ENCODE data around the gene ADCY4. TPM values are rescaled to one million over a fixed set of nuclear protein-coding genes. Genes with fewer than 3 reads are reported as not detected.
A peak's percentile ranks its signal among the peaks of the same experiment; 100 is the strongest.
"Not testable (repeated sequence)": the region's sequence is repeated elsewhere in the genome, so short reads cannot be mapped to it uniquely, and the experiment has no call there.

ADCY4 gene
- total RNA-seq, 8 experiments from 2014 or later: 0.43 to 3.7 (median 1.2) TPM

DNA sequence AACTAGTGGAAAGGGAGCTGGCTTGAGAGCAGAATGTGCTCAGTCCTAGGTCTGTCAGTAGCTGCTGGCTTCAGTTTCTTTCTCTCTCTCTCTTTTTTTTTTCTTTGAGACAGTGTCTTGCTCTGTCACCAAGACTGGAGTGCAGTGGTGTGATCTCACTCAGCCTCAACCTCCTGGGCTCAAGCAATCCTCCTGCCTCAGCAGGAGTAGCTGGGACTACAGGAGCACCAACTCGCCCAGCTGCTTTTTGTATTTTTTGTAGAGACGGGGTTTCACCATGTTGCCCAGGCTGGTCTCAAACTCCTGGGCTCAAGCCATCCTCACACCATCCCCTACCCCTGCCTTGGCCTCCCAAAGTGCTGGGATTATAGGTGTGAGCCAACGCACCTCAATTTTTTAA lies 36.7 kb upstream of the ADCY4 start:
- H3K4me3 ChIP-seq; ATAC-seq (replicated peaks in 6 of 8); H3K27ac ChIP-seq; H3K4me1 ChIP-seq (replicated peaks in 1 of 2); in situ Hi-C loops (cut with MboI; ENCODE audit: low pct_unique_long_range_greater_than_20kb in 2 of 9, low sequenced_read_pairs in 9 of 9, unreplicated experiment in 9 of 9): not testable (repeated sequence)
- WGBS, 10 experiments: 80 to 100% (median 93%) methylated on average over 1 to 2 of the region's 3 CpGs; no CpG with 5 or more reads in 5 of the 10 experiments

DNA sequence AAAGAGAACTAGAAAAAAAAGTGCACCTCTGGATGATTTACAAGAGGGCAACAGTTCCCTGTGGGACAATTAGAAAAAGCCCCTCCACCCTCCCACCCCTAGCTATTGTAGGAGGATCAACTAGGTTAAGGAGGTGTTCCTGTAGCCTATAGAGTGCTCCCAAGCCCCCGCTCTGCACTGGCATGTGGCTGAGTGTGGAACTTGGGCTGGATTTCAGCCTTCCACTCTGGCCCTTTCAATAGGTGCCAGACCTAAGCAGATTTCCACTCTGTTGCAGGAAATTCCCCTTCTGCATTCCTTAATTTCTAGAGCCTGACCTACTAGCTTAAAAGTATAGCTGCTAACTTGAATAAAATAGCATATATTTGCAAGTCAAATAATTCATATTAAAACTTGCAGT lies 35.9 kb upstream of the ADCY4 start:
- in situ Hi-C loops (cut with MboI; ENCODE audit: low pct_unique_long_range_greater_than_20kb in 2 of 9, low sequenced_read_pairs in 9 of 9, unreplicated experiment in 9 of 9): no loop called here
- H3K4me3 ChIP-seq: no peak overlapping the region
- peak in 1 of 8 experiments; percentile 2 for ATAC-seq (replicated peaks in 6 of 8)
- peaks cover 9 to 10% of the 10 kb centered on the region in 2 donors for H3K4me1 ChIP-seq (replicated peaks in 1 of 2)
- 0 to 100% methylated on average over 1 of the region's 1 CpG; no CpG with 5 or more reads in 8 of the 10 experiments for WGBS, 10 experiments
- no peak overlapping the region for H3K27ac ChIP-seq

DNA sequence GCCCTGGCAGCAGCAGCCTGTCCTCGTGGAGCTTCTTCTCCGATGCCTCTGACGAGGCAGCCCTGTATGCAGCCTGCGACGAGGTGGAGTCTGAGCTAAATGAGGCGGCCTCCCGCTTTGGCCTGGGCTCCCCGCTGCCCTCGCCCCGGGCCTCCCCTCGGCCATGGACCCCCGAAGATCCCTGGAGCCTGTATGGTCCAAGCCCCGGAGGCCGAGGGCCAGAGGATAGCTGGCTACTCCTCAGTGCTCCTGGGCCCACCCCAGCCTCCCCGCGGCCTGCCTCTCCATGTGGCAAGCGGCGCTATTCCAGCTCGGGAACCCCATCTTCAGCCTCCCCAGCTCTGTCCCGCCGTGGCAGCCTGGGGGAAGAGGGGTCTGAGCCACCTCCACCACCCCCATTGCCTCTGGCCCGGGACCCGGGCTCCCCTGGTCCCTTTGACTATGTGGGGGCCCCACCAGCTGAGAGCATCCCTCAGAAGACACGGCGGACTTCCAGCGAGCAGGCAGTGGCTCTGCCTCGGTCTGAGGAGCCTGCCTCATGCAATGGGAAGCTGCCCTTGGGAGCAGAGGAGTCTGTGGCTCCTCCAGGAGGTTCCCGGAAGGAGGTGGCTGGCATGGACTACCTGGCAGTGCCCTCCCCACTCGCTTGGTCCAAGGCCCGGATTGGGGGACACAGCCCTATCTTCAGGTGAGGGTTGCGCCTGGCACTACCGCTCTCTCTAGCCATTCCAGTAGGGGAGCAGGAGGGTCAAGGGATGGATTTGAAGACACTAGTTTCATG lies 35.2 kb upstream of the ADCY4 start:
- Histone ChIP-seq H3K27ac (no peak overlapping the region), H3K4me1 (replicated peaks in 1 of 2) (peaks cover 9 to 11% of the 10 kb centered on the region in 2 donors), H3K4me3 (no peak overlapping the region)
- 57 to 100% (median 72%) methylated on average over 1 to 13 of the region's 32 CpGs; no CpG with 5 or more reads in 6 of the 10 experiments for WGBS, 10 experiments
- in situ Hi-C loops (cut with MboI; ENCODE audit: low pct_unique_long_range_greater_than_20kb in 2 of 9, low sequenced_read_pairs in 9 of 9, unreplicated experiment in 9 of 9): no loop called here
- no peak for ATAC-seq (replicated peaks in 6 of 8)

DNA sequence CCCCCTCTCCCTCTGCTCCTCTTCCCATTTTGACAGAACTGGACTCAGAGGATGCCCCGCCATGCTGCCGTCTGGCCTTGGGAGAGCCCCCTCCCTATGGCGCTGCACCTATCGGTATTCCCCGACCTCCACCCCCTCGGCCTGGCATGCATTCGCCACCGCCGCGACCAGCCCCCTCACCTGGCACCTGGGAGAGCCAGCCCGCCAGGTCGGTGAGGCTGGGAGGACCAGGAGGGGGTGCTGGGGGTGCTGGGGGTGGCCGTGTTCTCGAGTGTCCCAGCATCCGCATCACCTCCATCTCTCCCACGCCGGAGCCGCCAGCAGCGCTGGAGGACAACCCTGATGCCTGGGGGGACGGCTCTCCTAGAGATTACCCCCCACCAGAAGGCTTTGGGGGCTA lies 34.6 kb upstream of the ADCY4 start:
- Histone ChIP-seq H3K4me3 (no peak overlapping the region), H3K27ac (no peak overlapping the region), H3K4me1 (replicated peaks in 1 of 2) (peaks cover 9 to 11% of the 10 kb centered on the region in 2 donors)
- WGBS, 10 experiments: 8 to 17% methylated on average over 1 to 2 of the region's 20 CpGs; no CpG with 5 or more reads in 8 of the 10 experiments
- in situ Hi-C loops (cut with MboI; ENCODE audit: low pct_unique_long_range_greater_than_20kb in 2 of 9, low sequenced_read_pairs in 9 of 9, unreplicated experiment in 9 of 9): no loop called here
- no peak for ATAC-seq (replicated peaks in 6 of 8)

DNA sequence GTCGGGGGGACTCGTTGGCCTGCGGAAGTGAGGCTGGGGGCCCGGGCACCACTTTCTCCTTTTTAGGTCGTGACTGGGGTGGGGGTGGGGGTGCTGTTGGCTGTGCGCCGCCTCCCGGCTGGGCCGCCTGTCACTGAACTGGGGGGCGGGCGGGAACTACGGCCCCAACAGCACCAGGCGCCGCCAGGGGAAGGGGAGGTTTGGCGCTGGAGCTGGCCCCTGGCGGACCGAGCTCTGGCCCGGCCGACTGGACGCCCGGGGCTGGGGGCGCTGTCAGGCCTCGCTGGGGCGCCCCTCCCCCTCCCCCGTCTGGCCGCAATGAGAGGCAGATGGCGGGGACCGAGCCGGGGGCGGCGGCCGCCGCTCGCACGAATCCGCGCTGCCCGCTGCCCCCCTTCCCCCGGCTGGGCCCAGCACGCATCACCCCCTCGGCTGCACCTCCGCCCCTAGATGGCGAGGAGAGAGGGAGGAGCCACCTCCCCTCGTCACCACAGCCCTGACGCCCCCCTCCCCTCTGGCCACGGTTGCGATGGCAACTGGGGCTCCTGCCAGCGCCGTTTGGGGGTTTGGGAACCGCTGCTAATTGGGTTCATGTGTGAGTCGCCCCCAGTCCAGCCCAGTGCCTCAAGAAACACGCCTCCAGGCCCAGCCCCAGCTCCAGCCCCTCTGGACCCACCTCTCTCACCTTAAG lies 33.8 kb upstream of the ADCY4 start:
- peak overlapping the region; percentile 3 to 71 for H3K27ac ChIP-seq
- in situ Hi-C loops (cut with MboI; ENCODE audit: low pct_unique_long_range_greater_than_20kb in 2 of 9, low sequenced_read_pairs in 9 of 9, unreplicated experiment in 9 of 9): no loop called here
- ATAC-seq (replicated peaks in 6 of 8): peak; percentile 3 to 45 (median 32)
- peak overlapping the region; percentile 26 to 42 (median 33) for H3K4me3 ChIP-seq
- peaks cover 9 to 11% of the 10 kb centered on the region in 2 donors for H3K4me1 ChIP-seq (replicated peaks in 1 of 2)
- WGBS, 10 experiments: no CpG with 5 or more reads among the region's 52 CpGs

DNA sequence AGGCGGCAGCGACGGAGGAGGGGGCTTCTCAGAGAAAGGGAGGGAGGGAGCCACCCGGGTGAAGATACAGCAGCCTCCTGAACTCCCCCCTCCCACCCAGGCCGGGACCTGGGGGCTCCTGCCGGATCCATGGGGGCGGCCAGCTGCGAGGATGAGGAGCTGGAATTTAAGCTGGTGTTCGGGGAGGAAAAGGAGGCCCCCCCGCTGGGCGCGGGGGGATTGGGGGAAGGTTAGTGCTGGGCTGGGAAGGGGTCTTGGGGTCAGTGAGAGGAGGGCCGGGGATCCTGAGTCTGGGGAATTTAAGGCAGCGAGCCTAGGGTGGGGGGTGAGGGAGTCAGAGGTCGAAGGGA lies 33.3 kb upstream of the ADCY4 start:
- in situ Hi-C loops (cut with MboI; ENCODE audit: low pct_unique_long_range_greater_than_20kb in 2 of 9, low sequenced_read_pairs in 9 of 9, unreplicated experiment in 9 of 9): no loop called here
- Histone ChIP-seq H3K4me1 (replicated peaks in 1 of 2) (peaks cover 9 to 11% of the 10 kb centered on the region in 2 donors), H3K4me3 (peak overlapping the region; percentile 26 to 42 (median 33)), H3K27ac (peak overlapping the region; percentile 42 to 46)
- ATAC-seq (replicated peaks in 6 of 8): no peak
- no CpG with 5 or more reads among the region's 15 CpGs for WGBS, 10 experiments

DNA sequence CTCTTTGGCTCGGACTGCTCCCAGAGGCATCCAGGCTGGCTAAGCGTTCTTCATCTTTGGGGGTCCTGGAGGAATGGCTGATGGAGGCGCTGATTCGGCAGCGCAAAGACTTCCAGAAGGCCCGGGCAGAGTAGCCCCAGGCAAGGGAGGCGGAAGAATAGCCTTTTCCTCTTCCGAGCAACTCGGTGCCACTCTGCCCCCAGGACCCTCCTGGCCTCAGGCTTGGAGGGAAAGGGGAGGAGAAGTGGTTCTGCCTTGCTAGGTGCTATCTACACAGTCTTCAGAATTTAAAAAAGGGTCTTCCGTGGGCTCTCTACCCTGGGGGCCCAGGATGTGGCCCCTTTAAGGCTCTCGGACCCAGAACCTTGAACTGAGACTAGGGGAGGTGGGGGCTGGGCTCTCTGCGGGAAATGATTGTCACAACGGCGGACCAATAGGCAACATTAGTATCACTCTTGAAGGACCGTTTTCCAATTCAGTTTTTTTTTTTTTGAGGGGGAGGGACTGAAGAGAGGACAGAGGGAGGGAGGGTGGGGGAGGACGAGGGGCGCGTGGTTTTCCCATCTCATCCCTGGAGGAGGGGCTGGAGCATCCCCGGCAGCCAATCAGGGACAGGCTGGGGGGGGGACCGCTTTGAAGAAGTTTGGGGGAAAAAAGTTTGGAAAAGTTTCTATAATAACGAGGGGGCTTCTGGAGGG lies 32.8 kb upstream of the ADCY4 start, which contains the start of gene NFATC4:
Gene NFATC4, plus strand, starts transcription at position 671 of the 698 bp plus-strand sequence. CDS start 157 bp downstream, outside the sequence.
- peak; percentile 9 to 40 (median 28) for ATAC-seq (replicated peaks in 6 of 8)
- WGBS, 10 experiments: 0 to 20% (median 1%) methylated on average over 1 to 11 of the region's 21 CpGs; no CpG with 5 or more reads in 6 of the 10 experiments
- in situ Hi-C loops (cut with MboI; ENCODE audit: low pct_unique_long_range_greater_than_20kb in 2 of 9, low sequenced_read_pairs in 9 of 9, unreplicated experiment in 9 of 9): no loop called here
- H3K4me1 ChIP-seq (replicated peaks in 1 of 2): peaks cover 9 to 11% of the 10 kb centered on the region in 2 donors
- peak within 1 kb of the TSS; percentile 29 to 42 (median 33) for H3K4me3 ChIP-seq
- peak within 1 kb of the TSS; percentile 69 to 82 for H3K27ac ChIP-seq

DNA sequence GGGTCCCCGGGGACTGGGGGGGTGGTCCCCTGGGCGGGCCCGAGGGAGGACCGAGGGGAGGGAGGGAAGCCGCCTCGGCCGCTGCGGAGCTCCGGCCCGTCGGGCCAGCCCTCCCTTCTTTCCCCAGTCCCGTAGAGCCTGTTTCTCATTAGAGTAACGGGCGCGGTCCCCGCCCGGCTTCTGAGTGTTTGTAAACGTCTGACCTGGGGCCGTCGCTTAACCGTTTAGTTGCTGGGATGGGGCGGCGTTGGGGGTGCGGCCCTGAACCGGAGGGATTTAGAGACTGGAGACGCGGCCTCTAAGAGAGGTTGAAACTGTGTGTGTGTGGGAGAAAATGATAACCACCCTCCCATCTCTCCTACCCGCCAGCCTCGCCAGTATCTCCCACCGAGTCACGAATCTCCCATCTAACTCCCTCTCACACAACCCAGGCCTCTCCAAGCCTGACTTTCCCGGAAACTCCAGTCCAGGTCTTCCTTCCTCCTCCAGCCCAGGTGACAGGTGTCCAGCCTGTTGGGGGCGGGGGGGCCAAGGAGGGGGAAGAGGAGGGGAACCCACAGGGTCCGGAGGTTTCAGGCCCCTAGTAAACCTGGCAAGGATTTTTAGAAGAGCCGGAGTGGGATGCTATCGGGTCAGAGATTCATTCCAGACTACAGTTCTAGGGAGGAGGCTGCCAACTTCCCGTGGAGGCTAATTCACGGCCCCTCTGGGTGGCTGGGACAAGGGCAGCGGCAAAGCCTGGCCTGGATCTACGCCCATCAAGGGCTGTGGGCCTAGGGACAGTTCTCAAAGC lies 32.0 kb upstream of the ADCY4 start:
- H3K4me1 ChIP-seq (replicated peaks in 1 of 2): peaks cover 9 to 11% of the 10 kb centered on the region in 2 donors
- WGBS, 10 experiments: 0% methylated on average over 1 to 2 of the region's 40 CpGs; no CpG with 5 or more reads in 8 of the 10 experiments
- peak overlapping the region; percentile 69 to 82 for H3K27ac ChIP-seq
- in situ Hi-C loops (cut with MboI; ENCODE audit: low pct_unique_long_range_greater_than_20kb in 2 of 9, low sequenced_read_pairs in 9 of 9, unreplicated experiment in 9 of 9): no loop called here
- peak overlapping the region; percentile 29 to 42 (median 33) for H3K4me3 ChIP-seq
- ATAC-seq (replicated peaks in 6 of 8): peak; percentile 49 to 74 (median 70)

DNA sequence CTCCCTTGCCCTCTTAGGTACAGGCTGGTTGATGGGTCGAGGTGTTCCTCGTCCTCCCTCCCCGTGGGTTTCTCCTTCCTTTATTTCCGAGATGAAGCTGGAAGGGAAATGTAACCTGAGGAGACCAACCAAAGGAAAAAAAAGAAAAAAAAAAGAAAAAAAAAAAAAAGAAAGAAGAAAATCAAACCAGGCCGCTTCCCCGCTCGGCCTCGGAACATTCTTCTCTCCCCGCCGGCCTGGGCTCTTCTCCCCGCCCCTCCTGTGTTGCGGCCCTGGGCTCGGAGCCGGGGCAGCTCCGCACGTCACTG lies 31.5 kb upstream of the ADCY4 start:
- peaks cover 9 to 11% of the 10 kb centered on the region in 2 donors for H3K4me1 ChIP-seq (replicated peaks in 1 of 2)
- in situ Hi-C loops (cut with MboI; ENCODE audit: low pct_unique_long_range_greater_than_20kb in 2 of 9, low sequenced_read_pairs in 9 of 9, unreplicated experiment in 9 of 9): no loop called here
- 0 to 20% (median 2%) methylated on average over 1 to 8 of the region's 16 CpGs; no CpG with 5 or more reads in 6 of the 10 experiments for WGBS, 10 experiments

DNA sequence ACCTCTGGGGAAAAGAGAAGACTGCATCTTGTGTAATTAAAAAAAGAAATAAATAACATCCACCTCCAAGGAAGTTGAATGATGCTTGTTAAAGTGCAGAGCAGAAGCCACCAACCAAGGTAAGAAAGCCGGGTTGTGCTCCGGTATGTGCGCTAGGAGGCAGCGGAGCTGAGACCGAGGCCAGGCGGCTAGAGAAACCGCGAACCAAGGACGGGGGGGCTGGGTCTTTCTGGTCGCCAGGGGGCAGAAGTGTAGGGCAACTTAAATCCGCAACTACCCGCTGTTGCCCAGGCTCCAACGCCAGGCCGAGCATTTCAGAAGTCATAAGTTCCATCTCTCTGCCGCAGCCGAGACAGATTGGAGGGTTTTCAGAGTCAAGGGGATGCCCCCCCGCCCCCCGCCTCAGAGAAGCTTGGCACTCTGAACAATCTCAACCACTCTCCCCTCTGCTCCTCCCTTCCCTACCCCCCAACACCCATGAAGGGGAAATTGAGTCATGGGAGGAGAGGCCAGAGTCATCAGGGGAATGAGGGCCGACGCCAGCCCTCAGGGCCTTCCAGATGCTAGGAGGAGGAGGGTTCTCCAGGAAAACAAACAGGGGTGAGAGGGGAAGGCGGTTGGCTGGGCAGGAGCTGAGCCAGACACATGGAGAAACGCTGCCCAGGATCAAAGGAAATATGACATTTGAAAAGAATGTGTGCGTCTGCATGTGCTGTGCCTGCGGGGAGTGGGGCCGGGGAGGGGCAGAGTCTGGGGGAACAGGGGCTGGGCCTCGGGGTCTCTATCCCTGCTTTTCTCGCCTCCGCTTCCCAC lies 30.9 kb upstream of the ADCY4 start:
- peaks cover 9 to 11% of the 10 kb centered on the region in 2 donors for H3K4me1 ChIP-seq (replicated peaks in 1 of 2)
- WGBS, 10 experiments: 0 to 29% (median 8%) methylated on average over 2 to 10 of the region's 28 CpGs; no CpG with 5 or more reads in 4 of the 10 experiments

More for the DNA sequence above, 31.5 kb upstream of the ADCY4 start:
- Histone ChIP-seq H3K4me3 (peak overlapping the region; percentile 29 to 42 (median 33)), H3K27ac (peak overlapping the region; percentile 69 to 82)
- no peak for ATAC-seq (replicated peaks in 6 of 8)

DNA sequence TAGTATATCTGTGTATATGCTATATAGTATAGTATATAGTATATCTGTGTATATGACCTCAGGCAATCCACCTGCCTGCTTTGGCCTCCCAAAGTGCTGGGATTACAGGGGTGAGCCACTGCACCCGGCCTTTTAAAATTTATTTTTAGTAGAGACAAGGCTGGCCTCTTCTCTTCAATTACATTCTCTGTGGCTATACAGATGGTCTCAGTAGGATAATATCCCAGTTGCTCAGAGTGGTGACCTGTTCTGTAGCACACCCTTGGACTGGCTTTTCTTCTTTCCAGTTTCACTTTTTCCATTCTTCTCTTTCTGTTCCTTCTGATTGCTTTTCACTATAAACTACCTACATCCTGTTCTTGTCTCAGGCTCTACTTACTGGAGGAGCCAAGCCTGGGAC lies 30.0 kb upstream of the ADCY4 start:
- Histone ChIP-seq H3K4me3 (no peak overlapping the region), H3K4me1 (replicated peaks in 1 of 2) (peaks cover 9 to 11% of the 10 kb centered on the region in 2 donors), H3K27ac (no peak overlapping the region)
- 0 to 80% (median 40%) methylated on average over 1 of the region's 1 CpG; no CpG with 5 or more reads in 6 of the 10 experiments for WGBS, 10 experiments
- ATAC-seq (replicated peaks in 6 of 8): no peak
- in situ Hi-C loops (cut with MboI; ENCODE audit: low pct_unique_long_range_greater_than_20kb in 2 of 9, low sequenced_read_pairs in 9 of 9, unreplicated experiment in 9 of 9): no loop called here

More for the DNA sequence above, 30.9 kb upstream of the ADCY4 start:
- peak in 4 of 8 experiments; percentile 5 to 34 (median 32) for ATAC-seq (replicated peaks in 6 of 8)
- peak overlapping the region; percentile 69 to 82 for H3K27ac ChIP-seq
- in situ Hi-C loops (cut with MboI; ENCODE audit: low pct_unique_long_range_greater_than_20kb in 2 of 9, low sequenced_read_pairs in 9 of 9, unreplicated experiment in 9 of 9): no loop called here
- peak overlapping the region; percentile 29 to 42 (median 33) for H3K4me3 ChIP-seq

All from motor neuron (in vitro differentiated cells).